Large intestine (tissue), 3 donors: ENCODE results near the gene LPP. TPM values are rescaled to one million over a fixed set of nuclear protein-coding genes. Genes with fewer than 3 reads are reported as not detected.

Experiments used
- DNase-seq, 2 donors: peaks; one replicate each; pipeline versions ENCODE4 v3.0.0 to v3.0.0-alpha.2; 2013
- H3K27ac ChIP-seq: one replicate; pipeline ENCODE4 v1.5.1; 2013; ENCODE audit warnings: low read length
- H3K27me3 ChIP-seq: 2 replicates; pipeline ENCODE4 v1.6.1; 2013; ENCODE audit warnings: low read length; ENCODE audit not compliant: control insufficient read depth, insufficient read depth
- H3K36me3 ChIP-seq: 2 replicates; pipeline ENCODE4 v1.6.1; 2013; ENCODE audit warnings: low read length; ENCODE audit not compliant: control insufficient read depth, insufficient read depth
- H3K4me1 ChIP-seq: one replicate; pipeline ENCODE4 v1.6.1; 2013; ENCODE audit warnings: low read length; ENCODE audit not compliant: control insufficient read depth, insufficient read depth
- H3K4me3 ChIP-seq: one replicate; pipeline ENCODE4 v1.5.1; 2013; ENCODE audit warnings: low read length
- H3K9me3 ChIP-seq: one replicate; pipeline ENCODE4 v1.6.1; 2013; ENCODE audit warnings: mild to moderate bottlenecking, low read depth, low read length, moderate library complexity; ENCODE audit not compliant: control insufficient read depth
- whole genome bisulfite sequencing: methylation state at CpG from one replicate; pipeline ENCODE4 v1.1.5; 2013; ENCODE audit warnings: low lambda C conversion rate; ENCODE audit not compliant: insufficient coverage; 5-methylcytosine and 5-hydroxymethylcytosine counted together
- polyA plus RNA-seq: library from polyadenylated mRNA; unstranded; fragments of 120-200 nt; gene quantifications from one replicate; pipeline ENCODE4 v1.2.1, GENCODE V29; 2013

Gene LPP
- polyA plus RNA-seq, 1 donor: 41.2 TPM

- no peak overlapping the region for H3K27ac ChIP-seq
- H3K4me3 ChIP-seq: no peak overlapping the region
- H3K27me3 ChIP-seq: no peaks in the 10 kb centered on the region
- no CpG with 5 or more reads among the region's 4 CpGs for WGBS
- peaks cover 20% of the 10 kb centered on the region for H3K36me3 ChIP-seq
- peaks cover 3% of the 10 kb centered on the region for H3K4me1 ChIP-seq
- DNase-seq: no peak
- H3K9me3 ChIP-seq: no peaks in the 10 kb centered on the region
Measured at GRCh38 chr3:188404124-188404523, 250.2 kb downstream of the LPP start.

DNA sequence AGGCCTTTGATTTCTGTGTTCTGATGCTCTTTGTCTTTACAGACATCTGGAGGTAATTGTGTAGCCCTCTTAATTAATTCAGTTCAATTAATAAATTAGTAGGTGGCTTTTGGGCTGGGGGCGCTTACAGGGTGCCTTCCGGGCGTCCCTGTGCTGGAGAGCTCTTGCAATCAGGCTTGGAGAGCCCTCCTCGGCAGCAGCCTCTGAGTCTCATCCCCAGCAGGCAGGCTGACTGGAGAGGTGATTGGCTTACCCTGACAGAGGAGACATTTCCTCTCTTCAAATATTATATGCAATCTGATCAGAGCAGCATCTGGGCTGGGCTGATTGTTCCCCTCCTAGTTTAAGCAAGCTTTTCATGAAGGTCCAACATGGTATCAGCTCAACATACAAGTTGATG is 250.7 kb downstream of the LPP start:
- no CpG with 5 or more reads among the region's 4 CpGs for WGBS
- no peak overlapping the region for H3K4me3 ChIP-seq
- H3K27me3 ChIP-seq: no peaks in the 10 kb centered on the region
- H3K36me3 ChIP-seq: peaks cover 20% of the 10 kb centered on the region
- DNase-seq: no peak
- H3K9me3 ChIP-seq: no peaks in the 10 kb centered on the region
- peaks cover 3% of the 10 kb centered on the region for H3K4me1 ChIP-seq
- no peak overlapping the region for H3K27ac ChIP-seq

- no CpG with 5 or more reads among the region's 6 CpGs for WGBS
- no peaks in the 10 kb centered on the region for H3K27me3 ChIP-seq
Measured at GRCh38 chr3:188407158-188407880, 253.4 kb downstream of the LPP start.

GRCh38 chr3:188408831-188409230 is 254.9 kb downstream of the LPP start:
- H3K36me3 ChIP-seq: peaks cover 20% of the 10 kb centered on the region
- no peak for DNase-seq
- no peaks in the 10 kb centered on the region for H3K27me3 ChIP-seq
- no peaks in the 10 kb centered on the region for H3K4me1 ChIP-seq
- H3K27ac ChIP-seq: no peak overlapping the region
- H3K9me3 ChIP-seq: no peaks in the 10 kb centered on the region
- no peak overlapping the region for H3K4me3 ChIP-seq
- WGBS: no CpG with 5 or more reads among the region's 3 CpGs

More at GRCh38 chr3:188407158-188407880, 253.4 kb downstream of the LPP start:
- H3K4me1 ChIP-seq: no peaks in the 10 kb centered on the region
- no peak overlapping the region for H3K27ac ChIP-seq
- H3K9me3 ChIP-seq: no peaks in the 10 kb centered on the region
- H3K36me3 ChIP-seq: peaks cover 20% of the 10 kb centered on the region
- no peak overlapping the region for H3K4me3 ChIP-seq
- no peak for DNase-seq

- no peaks in the 10 kb centered on the region for H3K4me1 ChIP-seq
- H3K27me3 ChIP-seq: no peaks in the 10 kb centered on the region
- no peaks in the 10 kb centered on the region for H3K9me3 ChIP-seq
- peaks cover 9% of the 10 kb centered on the region for H3K36me3 ChIP-seq
- no CpG with 5 or more reads among the region's 2 CpGs for WGBS
- DNase-seq: no peak
- H3K27ac ChIP-seq: no peak overlapping the region
- no peak overlapping the region for H3K4me3 ChIP-seq
Measured at GRCh38 chr3:188411750-188412149, 257.8 kb downstream of the LPP start.

DNA sequence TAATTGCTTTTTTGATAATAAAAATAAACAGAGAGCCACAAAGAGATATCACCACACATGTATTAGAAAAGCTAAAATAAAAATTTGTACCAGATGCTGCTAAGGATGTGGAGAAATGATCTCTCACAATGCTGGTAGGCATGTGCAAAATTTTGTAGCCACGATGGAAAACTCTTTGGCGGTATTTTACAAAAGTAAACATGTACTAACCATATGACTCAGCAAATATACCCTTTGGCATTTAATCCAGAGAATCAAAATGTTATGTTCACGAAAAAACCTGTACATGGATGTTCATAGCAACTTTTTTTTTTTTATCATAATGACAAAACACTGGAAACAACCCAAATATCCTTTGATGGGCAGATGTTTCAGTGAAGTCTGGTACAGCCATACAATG is 261.2 kb downstream of the LPP start:
- no peaks in the 10 kb centered on the region for H3K9me3 ChIP-seq
- H3K27ac ChIP-seq: no peak overlapping the region
- no peak for DNase-seq
- no peak overlapping the region for H3K4me3 ChIP-seq
- 80% methylated on average over 1 of the region's 3 CpGs for WGBS
- peaks cover 2% of the 10 kb centered on the region for H3K36me3 ChIP-seq
- no peaks in the 10 kb centered on the region for H3K4me1 ChIP-seq
- H3K27me3 ChIP-seq: no peaks in the 10 kb centered on the region

- WGBS: no CpG with 5 or more reads among the region's 1 CpG
- no peak overlapping the region for H3K4me3 ChIP-seq
- H3K27ac ChIP-seq: no peak overlapping the region
- H3K9me3 ChIP-seq: no peaks in the 10 kb centered on the region
- no peak for DNase-seq
- no peaks in the 10 kb centered on the region for H3K27me3 ChIP-seq
- H3K4me1 ChIP-seq: no peaks in the 10 kb centered on the region
- H3K36me3 ChIP-seq: peaks cover 5% of the 10 kb centered on the region
Measured at GRCh38 chr3:188416041-188416440, 262.1 kb downstream of the LPP start.

DNA sequence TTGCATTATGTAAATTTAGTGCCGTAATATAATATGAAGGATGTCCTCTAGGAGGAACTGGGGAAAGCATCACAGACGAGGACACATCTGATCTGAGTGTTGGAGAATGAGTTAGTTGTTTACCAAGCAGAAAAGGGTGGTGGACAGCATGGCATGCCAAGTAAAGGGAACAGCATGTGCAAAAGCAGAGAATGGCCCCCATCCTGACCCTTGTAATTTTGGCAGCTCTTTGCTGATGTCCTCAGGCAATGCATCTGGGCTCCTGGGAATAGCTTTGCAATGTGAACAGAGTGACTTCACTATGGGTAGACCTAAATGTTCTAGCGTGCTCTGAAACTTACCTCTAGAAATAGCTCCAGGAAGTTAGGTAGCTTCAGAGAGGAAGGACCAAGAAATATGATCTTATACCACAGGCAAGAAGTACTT is 263.3 kb downstream of the LPP start:
- Histone ChIP-seq H3K27ac (no peak overlapping the region), H3K36me3 (peaks cover 5% of the 10 kb centered on the region), H3K4me1 (no peaks in the 10 kb centered on the region), H3K27me3 (no peaks in the 10 kb centered on the region), H3K4me3 (no peak overlapping the region), H3K9me3 (no peaks in the 10 kb centered on the region)
- WGBS: 100% methylated on average over 1 of the region's 3 CpGs
- no peak for DNase-seq

- peaks cover 5% of the 10 kb centered on the region for H3K36me3 ChIP-seq
- H3K27ac ChIP-seq: no peak overlapping the region
- no peak for DNase-seq
- H3K4me3 ChIP-seq: no peak overlapping the region
- no peaks in the 10 kb centered on the region for H3K4me1 ChIP-seq
- WGBS: 94% methylated on average over 2 of the region's 3 CpGs
- H3K9me3 ChIP-seq: no peaks in the 10 kb centered on the region
- H3K27me3 ChIP-seq: no peaks in the 10 kb centered on the region
Measured at GRCh38 chr3:188417766-188418165, 263.8 kb downstream of the LPP start.

GRCh38 chr3:188421151-188421821 is 267.3 kb downstream of the LPP start:
- Histone ChIP-seq H3K27ac (no peak overlapping the region), H3K36me3 (peaks cover 5% of the 10 kb centered on the region), H3K27me3 (no peaks in the 10 kb centered on the region), H3K4me1 (no peaks in the 10 kb centered on the region), H3K9me3 (no peaks in the 10 kb centered on the region), H3K4me3 (no peak overlapping the region)
- 83% methylated on average over 1 of the region's 2 CpGs for WGBS
- no peak for DNase-seq
